Spleen (tissue), 7 donors: ENCODE results near the gene NDUFS5.

Experiments used
- CTCF ChIP-seq, 11 experiments: fragments of 200-600 bp in 7 of 11; fragments of 450-650 bp in 4 of 11; sonication (generic) in 4 of 11; IDR thresholded peaks in 8 of 11; conservative IDR thresholded peaks in 3 of 11; 1 replicate in 7 of 11; 2 replicates in 4 of 11; pipeline versions ENCODE4 v1.4.0 to v1.8.0; 2016 to 2021; ENCODE audit warnings: antibody characterized with exemption in 11 of 11, inconsistent platforms in 4 of 11, mild to moderate bottlenecking in 1 of 11
- POLR2AphosphoS5 ChIP-seq, 3 donors: sonication (generic); formaldehyde crosslinking; IDR thresholded peaks; one replicate each; pipeline ENCODE4 v1.5.1; 2017; ENCODE audit warnings: antibody characterized with exemption in 3 of 3
- donor health status: DM: no; HTN: no; CAD: no; lungs with moderate emphysema.
- donor health status: DM: no; HTN: no; CAD: no.
- donor health status: DM: no; HTN: no; CAD: no.

GRCh38 chr1:39051956-39052355 is 25.8 kb downstream of the NDUFS5 start:
- TF ChIP-seq CTCF (IDR thresholded peaks at IDR 0.05 in 8 of 11, conservative IDR thresholded peaks at IDR 0.05 in 3 of 11) (no peak), POLR2AphosphoS5 (IDR thresholded peaks at IDR 0.05) (no peak)
